ENCODE results near the gene TMX2. TPM values are rescaled to one million over a fixed set of nuclear protein-coding genes. Genes with fewer than 3 reads are reported as not detected.

TMX2 gene
- total and polyA plus RNA-seq, 9 of the 15 experiments (the other 6 are each of a cell fraction or from before 2014, with no cell fraction given) = 176 to 433 (median 227) TPM

- TF ChIP-seq, protein P1, sequence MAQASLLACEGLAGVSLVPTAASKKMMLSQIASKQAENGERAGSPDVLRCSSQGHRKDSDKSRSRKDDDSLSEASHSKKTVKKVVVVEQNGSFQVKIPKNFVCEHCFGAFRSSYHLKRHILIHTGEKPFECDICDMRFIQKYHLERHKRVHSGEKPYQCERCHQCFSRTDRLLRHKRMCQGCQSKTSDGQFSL (CRISPR knock-in tag; IDR thresholded peaks at IDR 0.05) = peak; percentile 40; the same call in 1 of the 2 replicates
- TF ChIP-seq, protein P1 (tag; IDR thresholded peaks at IDR 0.05) = no peak
- no peak for TF ChIP-seq SRF (CRISPR knock-in tag; IDR thresholded peaks at IDR 0.05)
- no peak for TF ChIP-seq ZNF324 (CRISPR knock-in tag; IDR thresholded peaks at IDR 0.05)
- TF ChIP-seq CLOCK (CRISPR knock-in tag; IDR thresholded peaks at IDR 0.05; ENCODE audit: borderline replicate concordance) = no peak
- TF ChIP-seq ETV6 (IDR thresholded peaks at IDR 0.05; ENCODE audit: borderline replicate concordance in 1 of 2, low read depth in 2 of 2, low read length in 1 of 2) = no peak; a peak in 1 of 4 replicates
- no peak for TF ChIP-seq ETV6 (CRISPR knock-in tag; IDR thresholded peaks at IDR 0.05; ENCODE audit: borderline replicate concordance)
- TF ChIP-seq GTF2B (IDR thresholded peaks at IDR 0.05; ENCODE audit: extremely low read depth, insufficient read length) = no peak
- TF ChIP-seq HEY1 (CRISPR knock-in tag; IDR thresholded peaks at IDR 0.05; ENCODE audit: borderline replicate concordance) = no peak
- peak; percentile 66; the same call in 1 of the 2 replicates for TF ChIP-seq NBN (IDR thresholded peaks at IDR 0.05; ENCODE audit: low read depth)
- TF ChIP-seq KDM2B (CRISPR knock-in tag; IDR thresholded peaks at IDR 0.05) = no peak
- TF ChIP-seq NONO (IDR thresholded peaks at IDR 0.05; ENCODE audit: low read depth in 2 of 2, low read length in 1 of 2) = peak; percentile 26 to 80; a peak in 3 of 4 replicates
- no peak for TF ChIP-seq ADNP (tag; IDR thresholded peaks at IDR 0.05)
- no peak for TF ChIP-seq ZNF384 (IDR thresholded peaks at IDR 0.05; ENCODE audit: low read depth, low read length)
- no peak for TF ChIP-seq TAL1 (IDR thresholded peaks at IDR 0.05)
- TF ChIP-seq ZNF398 (CRISPR knock-in tag; IDR thresholded peaks at IDR 0.05) = no peak
- no peak for TF ChIP-seq HDAC3 (IDR thresholded peaks at IDR 0.05; ENCODE audit: borderline replicate concordance, partially characterized antibody)
- TF ChIP-seq MEF2D (tag; conservative IDR thresholded peaks at IDR 0.05; ENCODE audit: low read depth) = no peak
- no peak for TF ChIP-seq ZC3H11A (IDR thresholded peaks at IDR 0.05; ENCODE audit: low read depth, low read length)
- TF ChIP-seq CREBBP (IDR thresholded peaks at IDR 0.05; ENCODE audit: low read depth, low read length) = no peak
- no peak for TF ChIP-seq ZNF184 (CRISPR knock-in tag; IDR thresholded peaks at IDR 0.05)
These were observed 44.5 kb upstream of the TMX2 start, which contains the start of gene ZDHHC5 (continued) for GRCh38 chr11:57667736-57668433.
